Vagina (tissue), 2 donors: ENCODE measurements around the gene SLC36A1.

Experiments used
- POLR2A ChIP-seq, 2 donors: fragments of 450-650 bp; IDR thresholded peaks; one replicate each; pipeline ENCODE4 v1.6.1; 2017; ENCODE audit warnings: antibody characterized with exemption in 2 of 2, mild to moderate bottlenecking in 2 of 2, moderate library complexity in 2 of 2
- TF ChIP-seq, protein P1 (sequence below), 3 experiments: fragments of 450-650 bp in 2 of 3; fragments of 200-600 bp in 1 of 3; sonication (generic) in 1 of 3; IDR thresholded peaks; one replicate each; pipeline ENCODE4 v1.5.1; 2017 to 2019; ENCODE audit warnings: antibody characterized with exemption in 3 of 3, mild to moderate bottlenecking in 2 of 3, moderate library complexity in 2 of 3

DNA sequence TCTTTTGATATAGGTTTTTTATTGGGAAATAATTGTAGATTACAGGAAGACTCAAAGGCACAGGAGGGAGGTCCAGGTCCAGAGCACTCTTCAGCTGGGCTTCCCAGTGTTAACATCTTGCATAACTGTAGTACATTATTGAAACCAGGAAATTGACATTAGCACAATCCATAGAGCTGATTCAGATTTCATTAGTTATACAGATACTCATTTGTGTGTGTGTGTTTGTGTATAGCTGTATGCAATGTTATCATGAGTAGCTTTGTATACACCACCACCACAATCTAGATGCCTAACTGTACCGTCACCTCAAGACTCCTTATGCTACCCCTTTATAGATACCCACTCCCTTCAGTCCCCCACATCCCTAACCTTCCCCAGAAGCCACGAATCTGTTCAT is 47.9 kb downstream of the SLC36A1 start:
- TF ChIP-seq, protein P1, sequence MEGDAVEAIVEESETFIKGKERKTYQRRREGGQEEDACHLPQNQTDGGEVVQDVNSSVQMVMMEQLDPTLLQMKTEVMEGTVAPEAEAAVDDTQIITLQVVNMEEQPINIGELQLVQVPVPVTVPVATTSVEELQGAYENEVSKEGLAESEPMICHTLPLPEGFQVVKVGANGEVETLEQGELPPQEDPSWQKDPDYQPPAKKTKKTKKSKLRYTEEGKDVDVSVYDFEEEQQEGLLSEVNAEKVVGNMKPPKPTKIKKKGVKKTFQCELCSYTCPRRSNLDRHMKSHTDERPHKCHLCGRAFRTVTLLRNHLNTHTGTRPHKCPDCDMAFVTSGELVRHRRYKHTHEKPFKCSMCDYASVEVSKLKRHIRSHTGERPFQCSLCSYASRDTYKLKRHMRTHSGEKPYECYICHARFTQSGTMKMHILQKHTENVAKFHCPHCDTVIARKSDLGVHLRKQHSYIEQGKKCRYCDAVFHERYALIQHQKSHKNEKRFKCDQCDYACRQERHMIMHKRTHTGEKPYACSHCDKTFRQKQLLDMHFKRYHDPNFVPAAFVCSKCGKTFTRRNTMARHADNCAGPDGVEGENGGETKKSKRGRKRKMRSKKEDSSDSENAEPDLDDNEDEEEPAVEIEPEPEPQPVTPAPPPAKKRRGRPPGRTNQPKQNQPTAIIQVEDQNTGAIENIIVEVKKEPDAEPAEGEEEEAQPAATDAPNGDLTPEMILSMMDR (IDR thresholded peaks at IDR 0.05), result no peak
- no peak for TF ChIP-seq POLR2A (IDR thresholded peaks at IDR 0.05)
